ENCODE measurements around the gene KLHL21. TPM values are rescaled to one million over a fixed set of nuclear protein-coding genes. Genes with fewer than 3 reads are reported as not detected.

KLHL21 gene
- total and polyA plus RNA-seq, 9 of the 15 experiments (the other 6 are each of a cell fraction or from before 2014, with no cell fraction given), result 2.1 to 42.1 (median 17.5) TPM

DNA sequence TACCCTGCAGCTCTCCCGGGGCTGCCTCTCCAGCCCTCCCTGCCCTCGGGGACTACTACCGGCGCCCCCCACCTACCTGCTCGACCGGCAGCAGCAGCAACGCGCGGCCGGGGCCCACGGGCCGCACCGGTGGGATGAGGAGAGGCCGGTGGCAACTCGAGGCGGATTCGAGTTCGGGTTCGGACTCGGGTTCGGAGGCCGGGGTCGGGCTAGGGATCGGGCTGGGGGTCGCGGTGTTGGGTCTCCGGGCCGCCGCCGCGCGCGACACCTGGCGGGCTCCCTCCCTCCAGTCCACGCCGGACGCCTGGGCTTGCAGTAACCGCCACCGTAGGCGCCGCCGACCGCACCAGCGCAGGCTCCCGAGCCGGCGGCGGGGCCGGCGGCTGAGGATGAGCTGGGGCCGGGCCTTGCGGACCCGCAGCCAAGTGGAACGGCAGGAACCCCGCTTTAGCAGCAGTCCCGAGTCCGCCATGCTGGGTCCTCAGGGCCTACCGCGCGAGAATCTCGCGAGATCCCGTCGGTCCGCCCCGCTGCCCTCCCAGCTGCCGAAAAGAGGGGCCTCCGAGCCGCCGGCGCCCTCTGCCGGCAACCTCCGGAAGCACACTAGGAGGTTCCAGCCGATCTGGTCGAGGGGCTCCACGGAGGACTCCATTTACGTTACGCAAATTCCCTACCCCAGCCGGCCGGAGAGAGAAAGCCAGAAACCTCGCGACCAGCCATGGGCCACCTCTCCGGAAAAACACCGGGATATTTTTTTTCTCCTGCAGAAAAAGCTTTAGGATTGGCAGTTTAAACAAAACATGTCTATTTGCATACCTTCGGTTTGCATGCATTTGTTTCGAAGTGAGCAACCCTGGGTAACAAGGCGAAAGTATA is 48.4 kb downstream of the KLHL21 start, which contains the start of gene NOL9 (continued):
- TF ChIP-seq L3MBTL2 (IDR thresholded peaks at IDR 0.05), result peak; percentile 75
- TF ChIP-seq ZNF134 (CRISPR knock-in tag; conservative IDR thresholded peaks at IDR 0.05), result no peak
- TF ChIP-seq, protein P1, sequence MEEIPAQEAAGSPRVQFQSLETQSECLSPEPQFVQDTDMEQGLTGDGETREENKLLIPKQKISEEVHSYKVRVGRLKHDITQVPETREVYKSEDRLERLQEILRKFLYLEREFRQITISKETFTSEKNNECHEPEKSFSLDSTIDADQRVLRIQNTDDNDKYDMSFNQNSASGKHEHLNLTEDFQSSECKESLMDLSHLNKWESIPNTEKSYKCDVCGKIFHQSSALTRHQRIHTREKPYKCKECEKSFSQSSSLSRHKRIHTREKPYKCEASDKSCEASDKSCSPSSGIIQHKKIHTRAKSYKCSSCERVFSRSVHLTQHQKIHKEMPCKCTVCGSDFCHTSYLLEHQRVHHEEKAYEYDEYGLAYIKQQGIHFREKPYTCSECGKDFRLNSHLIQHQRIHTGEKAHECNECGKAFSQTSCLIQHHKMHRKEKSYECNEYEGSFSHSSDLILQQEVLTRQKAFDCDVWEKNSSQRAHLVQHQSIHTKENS (CRISPR knock-in tag; IDR thresholded peaks at IDR 0.05), result no peak
- no peak; the same call in 1 of the 2 replicates for TF ChIP-seq ZNF143 (CRISPR knock-in tag; IDR thresholded peaks at IDR 0.05)
- TF ChIP-seq SRSF7 (optimal IDR thresholded peaks at IDR 0.05; ENCODE audit: low read depth, low read length), result no peak
- TF ChIP-seq, protein P2, sequence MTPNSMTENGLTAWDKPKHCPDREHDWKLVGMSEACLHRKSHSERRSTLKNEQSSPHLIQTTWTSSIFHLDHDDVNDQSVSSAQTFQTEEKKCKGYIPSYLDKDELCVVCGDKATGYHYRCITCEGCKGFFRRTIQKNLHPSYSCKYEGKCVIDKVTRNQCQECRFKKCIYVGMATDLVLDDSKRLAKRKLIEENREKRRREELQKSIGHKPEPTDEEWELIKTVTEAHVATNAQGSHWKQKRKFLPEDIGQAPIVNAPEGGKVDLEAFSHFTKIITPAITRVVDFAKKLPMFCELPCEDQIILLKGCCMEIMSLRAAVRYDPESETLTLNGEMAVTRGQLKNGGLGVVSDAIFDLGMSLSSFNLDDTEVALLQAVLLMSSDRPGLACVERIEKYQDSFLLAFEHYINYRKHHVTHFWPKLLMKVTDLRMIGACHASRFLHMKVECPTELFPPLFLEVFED (CRISPR knock-in tag; conservative IDR thresholded peaks at IDR 0.05), result no peak
- TF ChIP-seq MIER1 (IDR thresholded peaks at IDR 0.05; ENCODE audit: low read depth), result no peak
- no peak for TF ChIP-seq ZC3H4 (CRISPR knock-in tag; IDR thresholded peaks at IDR 0.05; ENCODE audit: borderline replicate concordance)
- peak; percentile 41 for TF ChIP-seq FUS (optimal IDR thresholded peaks at IDR 0.05; ENCODE audit: low read depth, low read length)
- peak; percentile 76 for TF ChIP-seq KDM2B (CRISPR knock-in tag; IDR thresholded peaks at IDR 0.05)
- TF ChIP-seq ZBTB17 (CRISPR knock-in tag; IDR thresholded peaks at IDR 0.05), result 0 out of 2 replicates have a peak, but pooled peaks have one; percentile 49
- peak; percentile 78 for TF ChIP-seq CTBP1 (IDR thresholded peaks at IDR 0.05; ENCODE audit: borderline replicate concordance)
- TF ChIP-seq CEBPB (tag; IDR thresholded peaks at IDR 0.05), result peak; percentile 59; the same call in 1 of the 2 replicates
- no peak for TF ChIP-seq PPARD (CRISPR knock-in tag; IDR thresholded peaks at IDR 0.05)
- TF ChIP-seq PHB (CRISPR knock-in tag; IDR thresholded peaks at IDR 0.05), result no peak; the same call in 1 of the 2 replicates
- TF ChIP-seq, protein P3, sequence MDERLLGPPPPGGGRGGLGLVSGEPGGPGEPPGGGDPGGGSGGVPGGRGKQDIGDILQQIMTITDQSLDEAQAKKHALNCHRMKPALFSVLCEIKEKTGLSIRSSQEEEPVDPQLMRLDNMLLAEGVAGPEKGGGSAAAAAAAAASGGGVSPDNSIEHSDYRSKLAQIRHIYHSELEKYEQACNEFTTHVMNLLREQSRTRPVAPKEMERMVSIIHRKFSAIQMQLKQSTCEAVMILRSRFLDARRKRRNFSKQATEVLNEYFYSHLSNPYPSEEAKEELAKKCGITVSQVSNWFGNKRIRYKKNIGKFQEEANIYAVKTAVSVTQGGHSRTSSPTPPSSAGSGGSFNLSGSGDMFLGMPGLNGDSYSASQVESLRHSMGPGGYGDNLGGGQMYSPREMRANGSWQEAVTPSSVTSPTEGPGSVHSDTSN (CRISPR knock-in tag; IDR thresholded peaks at IDR 0.05; ENCODE audit: low read depth), result no peak
- TF ChIP-seq, protein P3 (tag; conservative IDR thresholded peaks at IDR 0.05; ENCODE audit: low read depth), result no peak
- peak; percentile 98 for TF ChIP-seq C11orf30 (IDR thresholded peaks at IDR 0.05; ENCODE audit: low read depth)
- TF ChIP-seq ZZZ3 (IDR thresholded peaks at IDR 0.05), result peak; percentile 42; the same call in 1 of the 2 replicates
- TF ChIP-seq ZSCAN32 (CRISPR knock-in tag; IDR thresholded peaks at IDR 0.05), result no peak
- no peak for TF ChIP-seq ZNF561 (CRISPR knock-in tag; conservative IDR thresholded peaks at IDR 0.05)
- TF ChIP-seq CREB1 (IDR thresholded peaks at IDR 0.05), result peak; percentile 40; the same call in 1 of the 2 replicates
- TF ChIP-seq CREB1 (CRISPR knock-in tag; IDR thresholded peaks at IDR 0.05), result peak; percentile 65
- TF ChIP-seq, protein P4, sequence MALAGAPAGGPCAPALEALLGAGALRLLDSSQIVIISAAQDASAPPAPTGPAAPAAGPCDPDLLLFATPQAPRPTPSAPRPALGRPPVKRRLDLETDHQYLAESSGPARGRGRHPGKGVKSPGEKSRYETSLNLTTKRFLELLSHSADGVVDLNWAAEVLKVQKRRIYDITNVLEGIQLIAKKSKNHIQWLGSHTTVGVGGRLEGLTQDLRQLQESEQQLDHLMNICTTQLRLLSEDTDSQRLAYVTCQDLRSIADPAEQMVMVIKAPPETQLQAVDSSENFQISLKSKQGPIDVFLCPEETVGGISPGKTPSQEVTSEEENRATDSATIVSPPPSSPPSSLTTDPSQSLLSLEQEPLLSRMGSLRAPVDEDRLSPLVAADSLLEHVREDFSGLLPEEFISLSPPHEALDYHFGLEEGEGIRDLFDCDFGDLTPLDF (CRISPR knock-in tag; IDR thresholded peaks at IDR 0.05), result peak; percentile 92
